GM23338 (cell line): Measurements from ENCODE around the gene SEL1L3. TPM values are rescaled to one million over a fixed set of nuclear protein-coding genes. Genes with fewer than 3 reads are reported as not detected.
A peak's percentile ranks its signal among the peaks of the same experiment; 100 is the strongest.

Source experiments
- ATAC-seq: fragments of 200-7000 bp; cut with Tn5 transposase; 3 replicates; pipeline ENCODE4 v1.9.1; 2020
- DNase-seq: peaks from one replicate; pipeline ENCODE4 v3.0.0-alpha.2; 2015; ENCODE audit warnings: low spot score
- H2AFZ ChIP-seq: fragments of 200-600 bp; sonication (generic); 2 replicates; pipeline ENCODE4 v1.8.0; 2016; ENCODE audit warnings: antibody characterized with exemption, mild to moderate bottlenecking, moderate library complexity
- H3F3A ChIP-seq: fragments of 200-600 bp; sonication (generic); replicated peaks from 2 replicates; pipeline ENCODE4 v1.8.0; 2017; ENCODE audit warnings: antibody characterized with exemption, mixed run types, low read depth
- H3K27ac ChIP-seq: fragments of 200-600 bp; sonication (generic); 2 replicates; pipeline ENCODE4 v1.6.1; 2016; ENCODE audit warnings: low read depth
- H3K27me3 ChIP-seq: fragments of 200-600 bp; sonication (generic); 2 replicates; pipeline ENCODE4 v1.8.0; 2016; ENCODE audit warnings: mild to moderate bottlenecking, mixed run types, moderate library complexity; ENCODE audit not compliant: insufficient read depth
- H3K36me3 ChIP-seq: fragments of 200-600 bp; sonication (generic); 2 replicates; pipeline ENCODE4 v1.8.0; 2016; ENCODE audit warnings: mild to moderate bottlenecking; ENCODE audit not compliant: insufficient read depth
- H3K4me1 ChIP-seq: fragments of 200-600 bp; sonication (generic); 2 replicates; pipeline ENCODE4 v1.8.0; 2016; ENCODE audit warnings: mild to moderate bottlenecking, moderate library complexity; ENCODE audit not compliant: insufficient read depth
- H3K4me2 ChIP-seq: fragments of 200-600 bp; sonication (generic); 2 replicates; pipeline ENCODE4 v1.7.1; 2017; ENCODE audit warnings: mixed run types
- H3K4me3 ChIP-seq: fragments of 200-600 bp; sonication (generic); 2 replicates; pipeline ENCODE4 v1.6.1; 2016; ENCODE audit warnings: mixed run types
- H3K79me2 ChIP-seq: fragments of 200-600 bp; sonication (generic); replicated peaks from 2 replicates; pipeline ENCODE4 v1.8.0; 2017; ENCODE audit warnings: mild to moderate bottlenecking; ENCODE audit not compliant: insufficient read depth
- H3K9me2 ChIP-seq: fragments of 200-600 bp; sonication (generic); 2 replicates; pipeline ENCODE4 v1.8.0; 2017; ENCODE audit not compliant: insufficient read depth
- H4K20me1 ChIP-seq: fragments of 200-600 bp; sonication (generic); replicated peaks from 2 replicates; pipeline ENCODE4 v1.8.0; 2017; ENCODE audit warnings: mild to moderate bottlenecking; ENCODE audit not compliant: insufficient read depth
- H3K27ac Mint-ChIP-seq: 2 replicates; pipeline ENCODE4 v1.8.0; 2020; ENCODE audit warnings: inconsistent platforms, mild to moderate bottlenecking, moderate library complexity, mixed read lengths
- H3K27me3 Mint-ChIP-seq: 3 replicates; pipeline ENCODE4 v1.8.0; 2022; ENCODE audit warnings: low read depth, mild to moderate bottlenecking, moderate library complexity, mixed read lengths, inconsistent platforms; ENCODE audit not compliant: insufficient read depth, poor library complexity
- H3K36me3 Mint-ChIP-seq: 3 replicates; pipeline ENCODE4 v1.8.0; 2021; ENCODE audit warnings: low read depth, mild to moderate bottlenecking, inconsistent platforms, moderate library complexity, mixed read lengths
- H3K4me1 Mint-ChIP-seq: 3 replicates; pipeline ENCODE4 v1.8.0; 2020; ENCODE audit warnings: mild to moderate bottlenecking, inconsistent platforms, mixed read lengths
- H3K4me3 Mint-ChIP-seq: 3 replicates; pipeline ENCODE4 v1.8.0; 2021; ENCODE audit warnings: moderate library complexity, mild to moderate bottlenecking, inconsistent platforms, mixed read lengths
- H3K9me3 Mint-ChIP-seq: 3 replicates; pipeline ENCODE4 v1.8.0; 2020; ENCODE audit warnings: moderate library complexity, mild to moderate bottlenecking, inconsistent platforms, mixed read lengths
- CREB1 ChIP-seq: fragments of 250-450 bp; sonication (Bioruptor Pico); IDR thresholded peaks from 2 replicates; pipeline ENCODE4 v1.5.0; 2020; ENCODE audit warnings: low read depth, mild to moderate bottlenecking, moderate library complexity
- JUNB ChIP-seq: IDR thresholded peaks from one replicate; pipeline ENCODE4 v1.6.1; 2016; ENCODE audit warnings: antibody characterized with exemption; ENCODE audit not compliant: unreplicated experiment
- NANOG ChIP-seq: IDR thresholded peaks from 2 replicates; pipeline ENCODE4 v1.6.1; 2016; ENCODE audit warnings: antibody characterized with exemption, borderline replicate concordance
- ZNF331 ChIP-seq: fragments of 250-450 bp; sonication (Bioruptor Pico); IDR thresholded peaks from 2 replicates; pipeline ENCODE4 v1.5.0; 2020; ENCODE audit warnings: low read depth, mild to moderate bottlenecking, moderate library complexity
- polyA plus RNA-seq: library from polyadenylated mRNA; unstranded; fragments of >200 nt; fragmentation: Nextera tagmentation; extraction: Ambion mirVana; gene quantifications from 2 replicates; pipeline ENCODE4 v1.2.1, GENCODE V29; 2016
- total RNA-seq: library from RNA; depleted of rRNA; stranded (reverse); fragments of >200 nt; shearing (Covaris generic); gene quantifications from 2 replicates; pipeline ENCODE4 v1.2.3, GENCODE V29; 2014
- TF ChIP-seq, protein P1 (sequence below): IDR thresholded peaks from one replicate; pipeline ENCODE4 v1.6.1; 2018; ENCODE audit warnings: antibody characterized with exemption; ENCODE audit not compliant: unreplicated experiment
- TF ChIP-seq, protein P2 (sequence below), 2 experiments: fragments of 200-600 bp in 1 of 2; sonication (generic) in 1 of 2; conservative IDR thresholded peaks; 2 replicates each; pipeline versions ENCODE4 v1.5.1 to v1.6.1; 2016 to 2017; ENCODE audit warnings: antibody characterized with exemption in 2 of 2, low read depth in 2 of 2, mild to moderate bottlenecking in 2 of 2, moderate library complexity in 1 of 2
- TF ChIP-seq, protein P3 (sequence below): IDR thresholded peaks from 2 replicates; pipeline ENCODE4 v1.6.1; 2016; ENCODE audit warnings: antibody characterized with exemption

Gene SEL1L3
- total and polyA plus RNA-seq, 2 experiments from 2014 or later: 17.1 to 61.7 TPM

DNA sequence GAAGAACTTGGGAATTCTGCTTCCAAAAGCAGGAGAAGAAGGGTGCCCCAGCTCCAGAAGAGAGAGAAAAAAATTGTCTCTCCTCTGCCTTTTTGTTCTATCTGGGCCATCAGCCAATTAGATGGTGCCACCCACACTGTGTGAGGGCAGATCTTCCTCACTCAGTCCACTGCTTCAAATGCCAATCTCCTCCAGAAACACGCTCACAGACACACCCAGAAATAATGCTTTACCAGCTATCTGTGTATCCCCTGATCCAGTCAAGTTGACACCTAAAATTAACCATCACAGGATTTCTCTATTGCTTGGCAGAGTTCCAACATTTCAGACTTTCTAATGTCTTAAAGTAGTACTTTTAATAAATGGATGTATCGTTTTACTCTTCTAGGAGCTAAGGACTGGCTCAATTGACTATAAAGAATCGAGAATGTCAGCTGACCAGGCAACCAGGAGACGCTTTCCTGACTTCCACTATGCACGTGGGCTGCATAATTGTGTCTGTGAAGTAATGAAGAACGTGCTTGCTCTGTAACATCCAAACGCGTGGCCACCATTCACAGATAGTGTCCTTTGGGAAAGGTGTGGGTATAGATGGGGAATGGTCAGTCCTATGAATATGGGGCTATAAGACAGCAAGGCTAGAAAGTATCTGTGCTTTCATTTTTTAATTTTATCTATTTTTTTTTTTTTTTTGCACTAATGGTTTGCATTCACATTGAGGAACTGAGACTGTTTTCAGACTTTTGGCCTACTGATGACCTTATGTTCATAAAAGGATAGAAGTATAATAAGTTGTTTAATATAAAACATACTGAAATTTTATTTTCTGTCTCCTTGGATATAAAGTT is 41.3 kb upstream of the SEL1L3 start:
- Histone ChIP-seq H3K27me3 (no peaks in the 10 kb centered on the region), H3K4me1 (no peaks in the 10 kb centered on the region; the same call in 1 of the 2 replicates), H3K9me2 (0 out of 2 replicates have a peak, but pooled peaks cover 3% of the 10 kb centered on the region), H3F3A (no peaks in the 10 kb centered on the region), H3K36me3 (no peaks in the 10 kb centered on the region), H3K4me2 (no peak overlapping the region), H3K27ac (no peak overlapping the region), H3K4me3 (no peak overlapping the region), H4K20me1 (no peaks in the 10 kb centered on the region; the same call in 1 of the 2 replicates), H3K79me2 (no peaks in the 10 kb centered on the region), H2AFZ (no peak overlapping the region)
- no peak for ATAC-seq
- H3K27ac Mint-ChIP-seq: no peak overlapping the region
- H3K4me3 Mint-ChIP-seq: no peak overlapping the region
- H3K4me1 Mint-ChIP-seq: peaks cover 7% of the 10 kb centered on the region
- H3K27me3 Mint-ChIP-seq: no peaks in the 10 kb centered on the region
- no peak for DNase-seq
- TF ChIP-seq NANOG: no peak
- TF ChIP-seq, protein P1, sequence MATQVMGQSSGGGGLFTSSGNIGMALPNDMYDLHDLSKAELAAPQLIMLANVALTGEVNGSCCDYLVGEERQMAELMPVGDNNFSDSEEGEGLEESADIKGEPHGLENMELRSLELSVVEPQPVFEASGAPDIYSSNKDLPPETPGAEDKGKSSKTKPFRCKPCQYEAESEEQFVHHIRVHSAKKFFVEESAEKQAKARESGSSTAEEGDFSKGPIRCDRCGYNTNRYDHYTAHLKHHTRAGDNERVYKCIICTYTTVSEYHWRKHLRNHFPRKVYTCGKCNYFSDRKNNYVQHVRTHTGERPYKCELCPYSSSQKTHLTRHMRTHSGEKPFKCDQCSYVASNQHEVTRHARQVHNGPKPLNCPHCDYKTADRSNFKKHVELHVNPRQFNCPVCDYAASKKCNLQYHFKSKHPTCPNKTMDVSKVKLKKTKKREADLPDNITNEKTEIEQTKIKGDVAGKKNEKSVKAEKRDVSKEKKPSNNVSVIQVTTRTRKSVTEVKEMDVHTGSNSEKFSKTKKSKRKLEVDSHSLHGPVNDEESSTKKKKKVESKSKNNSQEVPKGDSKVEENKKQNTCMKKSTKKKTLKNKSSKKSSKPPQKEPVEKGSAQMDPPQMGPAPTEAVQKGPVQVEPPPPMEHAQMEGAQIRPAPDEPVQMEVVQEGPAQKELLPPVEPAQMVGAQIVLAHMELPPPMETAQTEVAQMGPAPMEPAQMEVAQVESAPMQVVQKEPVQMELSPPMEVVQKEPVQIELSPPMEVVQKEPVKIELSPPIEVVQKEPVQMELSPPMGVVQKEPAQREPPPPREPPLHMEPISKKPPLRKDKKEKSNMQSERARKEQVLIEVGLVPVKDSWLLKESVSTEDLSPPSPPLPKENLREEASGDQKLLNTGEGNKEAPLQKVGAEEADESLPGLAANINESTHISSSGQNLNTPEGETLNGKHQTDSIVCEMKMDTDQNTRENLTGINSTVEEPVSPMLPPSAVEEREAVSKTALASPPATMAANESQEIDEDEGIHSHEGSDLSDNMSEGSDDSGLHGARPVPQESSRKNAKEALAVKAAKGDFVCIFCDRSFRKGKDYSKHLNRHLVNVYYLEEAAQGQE: no peak
- TF ChIP-seq, protein P2, sequence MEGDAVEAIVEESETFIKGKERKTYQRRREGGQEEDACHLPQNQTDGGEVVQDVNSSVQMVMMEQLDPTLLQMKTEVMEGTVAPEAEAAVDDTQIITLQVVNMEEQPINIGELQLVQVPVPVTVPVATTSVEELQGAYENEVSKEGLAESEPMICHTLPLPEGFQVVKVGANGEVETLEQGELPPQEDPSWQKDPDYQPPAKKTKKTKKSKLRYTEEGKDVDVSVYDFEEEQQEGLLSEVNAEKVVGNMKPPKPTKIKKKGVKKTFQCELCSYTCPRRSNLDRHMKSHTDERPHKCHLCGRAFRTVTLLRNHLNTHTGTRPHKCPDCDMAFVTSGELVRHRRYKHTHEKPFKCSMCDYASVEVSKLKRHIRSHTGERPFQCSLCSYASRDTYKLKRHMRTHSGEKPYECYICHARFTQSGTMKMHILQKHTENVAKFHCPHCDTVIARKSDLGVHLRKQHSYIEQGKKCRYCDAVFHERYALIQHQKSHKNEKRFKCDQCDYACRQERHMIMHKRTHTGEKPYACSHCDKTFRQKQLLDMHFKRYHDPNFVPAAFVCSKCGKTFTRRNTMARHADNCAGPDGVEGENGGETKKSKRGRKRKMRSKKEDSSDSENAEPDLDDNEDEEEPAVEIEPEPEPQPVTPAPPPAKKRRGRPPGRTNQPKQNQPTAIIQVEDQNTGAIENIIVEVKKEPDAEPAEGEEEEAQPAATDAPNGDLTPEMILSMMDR (conservative IDR thresholded peaks at IDR 0.05; ENCODE audit: low read depth in 2 of 2): no peak
- no peak for TF ChIP-seq ZNF331 (CRISPR knock-in tag)
- peaks cover 4% of the 10 kb centered on the region; the same call in 1 of the 3 replicates for H3K36me3 Mint-ChIP-seq
- peaks cover 7% of the 10 kb centered on the region; the same call in 1 of the 3 replicates for H3K9me3 Mint-ChIP-seq

DNA sequence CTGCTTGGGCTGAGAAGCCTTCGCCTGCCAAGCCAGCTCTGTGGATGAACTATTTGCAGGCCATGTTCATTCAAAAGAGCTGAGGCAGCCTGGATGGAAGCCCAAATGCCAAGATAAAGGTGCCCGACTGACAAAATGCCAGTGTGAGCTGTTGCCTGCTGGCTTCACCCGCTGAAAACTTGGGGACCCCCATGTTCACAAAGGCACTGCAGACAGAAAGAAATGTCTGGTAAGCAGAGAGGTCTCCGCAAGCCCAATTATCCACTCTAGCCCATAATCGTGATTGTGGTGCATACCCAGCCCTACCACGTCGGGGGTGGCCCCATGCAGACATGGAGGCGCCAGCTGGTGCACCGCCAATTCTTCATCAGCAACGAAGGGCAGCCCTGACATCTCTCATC is 38.2 kb upstream of the SEL1L3 start:
- peaks cover 3% of the 10 kb centered on the region for H3K4me1 Mint-ChIP-seq
- H3K9me3 Mint-ChIP-seq: no peaks in the 10 kb centered on the region
- H3K4me2 ChIP-seq: no peak overlapping the region
- no peaks in the 10 kb centered on the region for H3K27me3 ChIP-seq
- no peaks in the 10 kb centered on the region for H3K27me3 Mint-ChIP-seq
- H3K9me2 ChIP-seq: no peaks in the 10 kb centered on the region
- peak overlapping the region; percentile 56; the same call in 1 of the 2 replicates for H2AFZ ChIP-seq
- H3K36me3 Mint-ChIP-seq: no peaks in the 10 kb centered on the region
- H3K27ac Mint-ChIP-seq: no peak overlapping the region
- no peaks in the 10 kb centered on the region for H3K36me3 ChIP-seq
- ATAC-seq (no peak), DNase-seq (no peak)
- H3K4me3 Mint-ChIP-seq: no peak overlapping the region
- no peaks in the 10 kb centered on the region; the same call in 1 of the 2 replicates for H3K4me1 ChIP-seq
- H3K27ac ChIP-seq: no peak overlapping the region
- no peaks in the 10 kb centered on the region; the same call in 1 of the 2 replicates for H4K20me1 ChIP-seq
- no peaks in the 10 kb centered on the region for H3F3A ChIP-seq
- H3K79me2 ChIP-seq: no peaks in the 10 kb centered on the region
- H3K4me3 ChIP-seq: no peak overlapping the region
- TF ChIP-seq, protein P1: no peak
- TF ChIP-seq JUNB: no peak
- TF ChIP-seq ZNF331 (CRISPR knock-in tag): no peak
- no peak for TF ChIP-seq CREB1 (CRISPR knock-in tag)
- TF ChIP-seq, protein P3, sequence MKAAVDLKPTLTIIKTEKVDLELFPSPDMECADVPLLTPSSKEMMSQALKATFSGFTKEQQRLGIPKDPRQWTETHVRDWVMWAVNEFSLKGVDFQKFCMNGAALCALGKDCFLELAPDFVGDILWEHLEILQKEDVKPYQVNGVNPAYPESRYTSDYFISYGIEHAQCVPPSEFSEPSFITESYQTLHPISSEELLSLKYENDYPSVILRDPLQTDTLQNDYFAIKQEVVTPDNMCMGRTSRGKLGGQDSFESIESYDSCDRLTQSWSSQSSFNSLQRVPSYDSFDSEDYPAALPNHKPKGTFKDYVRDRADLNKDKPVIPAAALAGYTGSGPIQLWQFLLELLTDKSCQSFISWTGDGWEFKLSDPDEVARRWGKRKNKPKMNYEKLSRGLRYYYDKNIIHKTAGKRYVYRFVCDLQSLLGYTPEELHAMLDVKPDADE: no peak
